Heart left ventricle (tissue), 13 donors: ENCODE data around the gene ZNF766.

ENCODE experiments used
- POLR2A ChIP-seq, 2 donors: fragments of 450-650 bp; IDR thresholded peaks; one replicate each; pipeline ENCODE4 v1.6.1; 2017; ENCODE audit warnings: antibody characterized with exemption in 2 of 2, mild to moderate bottlenecking in 2 of 2, moderate library complexity in 2 of 2
- TF ChIP-seq, protein P1 (sequence below), 12 donors: fragments of 200-600 bp; sonication (generic) in 4 of 12; IDR thresholded peaks; one replicate each; pipeline versions ENCODE4 v1.5.0 to v1.8.0; 2018 to 2022; ENCODE audit warnings: antibody characterized with exemption in 12 of 12, mild to moderate bottlenecking in 5 of 12
- donor health status: ischemic (EF 13 %, LVEDD 7.1; RV severe dilation, severe dysfunction).
- donor health status: DM: no; HTN: yes; CAD: no.
- donor health status: DM: no; HTN: no; CAD: no.
- donor health status: ischemic (EF 25% LVEDD 6.9; RV normal size, moderate dysfunction).
- donor health status: ischemic (EF 25% LVEDD 5.7; RV mildly dilated, moderate dysfunction).
- donor health status: ischemic (EF 35%, LVEDD 5.7; RV mildly dilated, moderate dysfunction).
- donor health status: nonischemic (EF 11% LVEDD 7.7; RV severe dilation, severe dysfunction).
- donor health status: DM: yes; HTN: yes; CAD: no.
- donor health status: PGD.
- donor health status: ischemic (EF 29% LVEDD 5.4; RV normal size, mild dysfunction).
- donor health status: nonischemic (EF 23%, LVEDD 6.1; RV moderate dilation, normal function).

DNA sequence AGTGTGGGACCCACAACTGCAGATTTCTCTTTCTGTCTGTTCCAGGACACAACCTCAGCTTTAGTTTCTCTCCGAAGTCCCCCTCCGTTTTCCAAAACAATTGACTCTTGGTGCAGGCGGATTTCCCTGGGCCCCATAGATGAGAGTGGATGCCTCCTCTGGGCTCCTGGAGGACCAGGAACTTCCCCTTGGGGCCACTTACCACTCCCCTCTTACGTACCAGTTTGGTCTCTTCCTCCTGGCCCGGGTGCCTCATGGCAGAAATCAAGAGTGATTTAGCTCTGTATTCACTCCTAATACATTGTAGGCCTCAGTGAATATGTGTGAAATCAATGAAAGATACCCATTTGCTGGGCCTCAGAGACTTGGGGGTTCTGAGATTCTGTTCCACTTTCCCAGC lies 45.2 kb upstream of the ZNF766 start:
- no peak for TF ChIP-seq POLR2A (IDR thresholded peaks at IDR 0.05)
- TF ChIP-seq, protein P1, sequence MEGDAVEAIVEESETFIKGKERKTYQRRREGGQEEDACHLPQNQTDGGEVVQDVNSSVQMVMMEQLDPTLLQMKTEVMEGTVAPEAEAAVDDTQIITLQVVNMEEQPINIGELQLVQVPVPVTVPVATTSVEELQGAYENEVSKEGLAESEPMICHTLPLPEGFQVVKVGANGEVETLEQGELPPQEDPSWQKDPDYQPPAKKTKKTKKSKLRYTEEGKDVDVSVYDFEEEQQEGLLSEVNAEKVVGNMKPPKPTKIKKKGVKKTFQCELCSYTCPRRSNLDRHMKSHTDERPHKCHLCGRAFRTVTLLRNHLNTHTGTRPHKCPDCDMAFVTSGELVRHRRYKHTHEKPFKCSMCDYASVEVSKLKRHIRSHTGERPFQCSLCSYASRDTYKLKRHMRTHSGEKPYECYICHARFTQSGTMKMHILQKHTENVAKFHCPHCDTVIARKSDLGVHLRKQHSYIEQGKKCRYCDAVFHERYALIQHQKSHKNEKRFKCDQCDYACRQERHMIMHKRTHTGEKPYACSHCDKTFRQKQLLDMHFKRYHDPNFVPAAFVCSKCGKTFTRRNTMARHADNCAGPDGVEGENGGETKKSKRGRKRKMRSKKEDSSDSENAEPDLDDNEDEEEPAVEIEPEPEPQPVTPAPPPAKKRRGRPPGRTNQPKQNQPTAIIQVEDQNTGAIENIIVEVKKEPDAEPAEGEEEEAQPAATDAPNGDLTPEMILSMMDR (IDR thresholded peaks at IDR 0.05): no peak
